ENCODE data around the gene ABCC8. TPM values are rescaled to one million over a fixed set of nuclear protein-coding genes. Genes with fewer than 3 reads are reported as not detected.

The ABCC8 gene
- total RNA-seq, 5 donors from 2014 or later (not counting 1 experiment from before 2014, with no cell fraction given), result not detected

DNA sequence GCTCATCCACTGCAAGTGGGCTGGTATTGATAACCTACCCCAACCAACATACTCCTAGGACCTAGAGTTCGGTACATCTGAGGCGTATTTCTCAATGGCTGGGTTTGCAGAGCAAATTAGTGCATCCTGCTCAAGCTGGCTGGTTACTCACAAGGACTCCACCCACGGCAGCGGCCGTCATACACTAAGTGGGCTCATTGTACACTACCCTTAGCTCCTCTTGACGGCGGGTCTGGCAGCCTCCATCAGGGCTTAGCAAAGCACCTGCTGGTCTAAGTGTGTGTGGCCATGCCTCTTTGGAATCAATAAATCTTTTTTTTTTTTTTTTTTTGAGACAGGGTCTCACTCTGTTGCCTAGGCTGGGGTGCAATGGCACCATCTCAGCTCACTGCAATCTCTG lies 68.0 kb downstream of the ABCC8 start:
- Mint-ChIP-seq H3K4me1 (no peaks in the 10 kb centered on the region), H3K4me3 (no peak overlapping the region), H3K9me3 (no peaks in the 10 kb centered on the region), H3K27ac (no peak overlapping the region), H3K36me3 (no peaks in the 10 kb centered on the region), H3K27me3 (peaks cover 4 to 7% of the 10 kb centered on the region in 2 donors)
- H3K4me1 ChIP-seq (ENCODE audit: control insufficient read depth in 1 of 2, extremely low read depth in 1 of 2, insufficient read depth in 2 of 2, low read length in 2 of 2), result no peaks in the 10 kb centered on the region
- no peaks in the 10 kb centered on the region for H3K36me3 ChIP-seq (ENCODE audit: control insufficient read depth in 2 of 2, extremely low read depth in 1 of 2, insufficient read depth in 1 of 2, low read length in 1 of 2)
- no peaks in the 10 kb centered on the region for H3K9me3 ChIP-seq
- H3K27ac ChIP-seq (ENCODE audit: low read length), result no peak overlapping the region
- no peak for DNase-seq
- POLR2A ChIA-PET, result interaction anchor here in 1 of 2 donors (0.7 kb wide), 1 partner anchor 1107 kb away, joined by 4 read pairs; no protein-coding TSS in a partner anchor
- CTCF ChIA-PET, result interaction anchor here in 1 of 2 donors (0.7 kb wide), 1 partner anchor 96 kb away, joined by 6 read pairs; no protein-coding TSS in a partner anchor
- no peak for ATAC-seq (replicated peaks in 1 of 4)
- H3K27me3 ChIP-seq (replicated peaks in 1 of 2; ENCODE audit: control insufficient read depth in 2 of 2, extremely low read depth in 1 of 2, insufficient read depth in 2 of 2, low read length in 1 of 2), result peaks cover 0 to 11% of the 10 kb centered on the region in 2 experiments
- 85% methylated on average over 6 of the region's 7 CpGs for WGBS (ENCODE audit: insufficient coverage)
- H3K4me3 ChIP-seq (ENCODE audit: control insufficient read depth in 1 of 2, extremely low read depth in 1 of 2, low read length in 1 of 2), result no peak overlapping the region

DNA sequence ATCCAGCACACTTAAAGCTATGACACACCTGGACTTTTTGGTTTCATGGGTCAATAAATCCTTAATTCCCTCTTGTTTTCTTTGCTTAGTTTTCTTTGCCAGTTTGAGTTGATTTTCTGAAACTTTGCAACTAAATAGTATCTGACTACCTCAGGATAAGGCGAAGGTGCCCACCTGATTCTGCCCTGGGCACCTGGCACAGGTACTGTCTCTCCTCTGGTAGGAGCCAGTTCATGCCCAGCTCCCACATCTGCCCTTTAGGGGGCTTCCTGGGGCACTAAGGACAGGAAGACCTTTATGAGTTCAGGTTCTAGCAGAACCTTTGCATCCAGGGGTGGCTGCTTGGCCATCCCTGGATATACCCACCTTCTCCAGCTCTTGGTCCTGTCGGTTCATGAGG lies 68.6 kb downstream of the ABCC8 start:
- DNase-seq (no peak), ATAC-seq (replicated peaks in 1 of 4) (no peak)
- WGBS (ENCODE audit: insufficient coverage), result 40% methylated on average over 1 of the region's 2 CpGs
- Histone ChIP-seq H3K4me1 (ENCODE audit: control insufficient read depth in 1 of 2, extremely low read depth in 1 of 2, insufficient read depth in 2 of 2, low read length in 2 of 2) (no peaks in the 10 kb centered on the region), H3K4me3 (ENCODE audit: control insufficient read depth in 1 of 2, extremely low read depth in 1 of 2, low read length in 1 of 2) (no peak overlapping the region), H3K36me3 (ENCODE audit: control insufficient read depth in 2 of 2, extremely low read depth in 1 of 2, insufficient read depth in 1 of 2, low read length in 1 of 2) (no peaks in the 10 kb centered on the region), H3K27ac (ENCODE audit: low read length) (no peak overlapping the region), H3K27me3 (replicated peaks in 1 of 2; ENCODE audit: control insufficient read depth in 2 of 2, extremely low read depth in 1 of 2, insufficient read depth in 2 of 2, low read length in 1 of 2) (peaks cover 0 to 7% of the 10 kb centered on the region in 2 experiments), H3K9me3 (no peaks in the 10 kb centered on the region)
- POLR2A ChIA-PET, result no interaction called here
- H3K27me3 Mint-ChIP-seq, result peaks cover 0 to 2% of the 10 kb centered on the region in 2 donors
- CTCF ChIA-PET, result interaction anchor here in 1 of 2 donors (0.7 kb wide), 1 partner anchor 96 kb away, joined by 6 read pairs; no protein-coding TSS in a partner anchor
- H3K4me3 Mint-ChIP-seq, result no peak overlapping the region
- no peak overlapping the region for H3K27ac Mint-ChIP-seq
- no peaks in the 10 kb centered on the region for H3K36me3 Mint-ChIP-seq
- H3K9me3 Mint-ChIP-seq, result no peaks in the 10 kb centered on the region
- H3K4me1 Mint-ChIP-seq, result no peaks in the 10 kb centered on the region

DNA sequence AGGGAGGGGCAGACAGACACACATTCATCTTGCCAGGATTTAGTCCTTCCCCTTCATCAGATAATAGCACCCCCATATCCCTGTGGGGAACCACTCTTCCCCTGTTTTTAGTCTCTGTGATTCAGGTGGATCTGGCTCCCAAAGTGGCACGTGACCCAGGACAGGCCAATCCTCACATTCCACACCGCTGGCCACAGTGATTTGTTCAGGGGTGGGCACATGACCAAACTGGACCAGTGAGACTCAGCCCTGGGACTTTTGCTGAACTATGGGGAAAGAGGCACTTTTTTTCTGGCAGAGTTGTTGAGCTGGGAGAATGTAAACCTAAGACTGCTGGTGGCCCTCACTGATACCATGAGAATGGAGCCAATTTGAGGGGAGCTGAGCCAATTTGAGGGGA lies 69.1 kb downstream of the ABCC8 start:
- ChIA-PET CTCF (no interaction called here), POLR2A (no interaction called here)
- Histone ChIP-seq H3K4me1 (ENCODE audit: control insufficient read depth in 1 of 2, extremely low read depth in 1 of 2, insufficient read depth in 2 of 2, low read length in 2 of 2) (no peaks in the 10 kb centered on the region), H3K4me3 (ENCODE audit: control insufficient read depth in 1 of 2, extremely low read depth in 1 of 2, low read length in 1 of 2) (no peak overlapping the region), H3K27me3 (replicated peaks in 1 of 2; ENCODE audit: control insufficient read depth in 2 of 2, extremely low read depth in 1 of 2, insufficient read depth in 2 of 2, low read length in 1 of 2) (peaks cover 0 to 7% of the 10 kb centered on the region in 2 experiments), H3K9me3 (no peaks in the 10 kb centered on the region), H3K27ac (ENCODE audit: low read length) (no peak overlapping the region), H3K36me3 (ENCODE audit: control insufficient read depth in 2 of 2, extremely low read depth in 1 of 2, insufficient read depth in 1 of 2, low read length in 1 of 2) (no peaks in the 10 kb centered on the region)
- no CpG with 5 or more reads among the region's 2 CpGs for WGBS (ENCODE audit: insufficient coverage)
- H3K9me3 Mint-ChIP-seq, result no peaks in the 10 kb centered on the region
- peaks cover 0 to 2% of the 10 kb centered on the region in 2 donors for H3K27me3 Mint-ChIP-seq
- H3K4me3 Mint-ChIP-seq, result no peak overlapping the region
- no peak for ATAC-seq (replicated peaks in 1 of 4)
- DNase-seq, result no peak
- H3K27ac Mint-ChIP-seq, result no peak overlapping the region
- H3K36me3 Mint-ChIP-seq, result no peaks in the 10 kb centered on the region
- no peaks in the 10 kb centered on the region for H3K4me1 Mint-ChIP-seq

DNA sequence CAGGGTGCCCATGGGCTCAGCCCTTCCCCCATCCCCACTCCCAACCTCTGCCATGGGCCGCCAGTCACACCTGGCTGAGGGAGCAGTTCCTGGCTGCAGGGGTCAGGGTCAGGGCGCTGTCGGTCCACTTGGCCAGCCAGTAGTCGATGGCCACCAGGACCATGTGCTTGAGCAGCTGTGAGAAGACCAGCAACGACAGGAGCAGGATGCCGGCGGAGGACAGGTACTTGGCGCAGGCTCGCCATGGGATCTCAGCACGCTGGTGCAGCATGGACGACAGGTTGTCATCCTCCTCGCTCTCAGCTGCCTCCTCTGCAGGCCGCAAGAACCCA lies 69.9 kb downstream of the ABCC8 start:
- ChIA-PET POLR2A (no interaction called here), CTCF (interaction anchor here in 1 of 2 donors (0.6 kb wide), 1 partner anchor 197 kb away, joined by 10 read pairs; no protein-coding TSS in a partner anchor)
- Histone ChIP-seq H3K4me1 (ENCODE audit: control insufficient read depth in 1 of 2, extremely low read depth in 1 of 2, insufficient read depth in 2 of 2, low read length in 2 of 2) (no peaks in the 10 kb centered on the region), H3K27me3 (replicated peaks in 1 of 2; ENCODE audit: control insufficient read depth in 2 of 2, extremely low read depth in 1 of 2, insufficient read depth in 2 of 2, low read length in 1 of 2) (peaks cover 0 to 7% of the 10 kb centered on the region in 2 experiments), H3K27ac (ENCODE audit: low read length) (no peak overlapping the region), H3K9me3 (no peaks in the 10 kb centered on the region), H3K4me3 (ENCODE audit: control insufficient read depth in 1 of 2, extremely low read depth in 1 of 2, low read length in 1 of 2) (no peak overlapping the region), H3K36me3 (ENCODE audit: control insufficient read depth in 2 of 2, extremely low read depth in 1 of 2, insufficient read depth in 1 of 2, low read length in 1 of 2) (no peaks in the 10 kb centered on the region)
- H3K27ac Mint-ChIP-seq, result no peak overlapping the region
- DNase-seq (no peak), ATAC-seq (replicated peaks in 1 of 4) (no peak)
- H3K4me1 Mint-ChIP-seq, result no peaks in the 10 kb centered on the region
- H3K36me3 Mint-ChIP-seq, result no peaks in the 10 kb centered on the region
- no peaks in the 10 kb centered on the region for H3K9me3 Mint-ChIP-seq
- H3K4me3 Mint-ChIP-seq, result no peak overlapping the region
- WGBS (ENCODE audit: insufficient coverage), result 92% methylated on average over 13 of the region's 13 CpGs
- H3K27me3 Mint-ChIP-seq, result no peaks in the 10 kb centered on the region

DNA sequence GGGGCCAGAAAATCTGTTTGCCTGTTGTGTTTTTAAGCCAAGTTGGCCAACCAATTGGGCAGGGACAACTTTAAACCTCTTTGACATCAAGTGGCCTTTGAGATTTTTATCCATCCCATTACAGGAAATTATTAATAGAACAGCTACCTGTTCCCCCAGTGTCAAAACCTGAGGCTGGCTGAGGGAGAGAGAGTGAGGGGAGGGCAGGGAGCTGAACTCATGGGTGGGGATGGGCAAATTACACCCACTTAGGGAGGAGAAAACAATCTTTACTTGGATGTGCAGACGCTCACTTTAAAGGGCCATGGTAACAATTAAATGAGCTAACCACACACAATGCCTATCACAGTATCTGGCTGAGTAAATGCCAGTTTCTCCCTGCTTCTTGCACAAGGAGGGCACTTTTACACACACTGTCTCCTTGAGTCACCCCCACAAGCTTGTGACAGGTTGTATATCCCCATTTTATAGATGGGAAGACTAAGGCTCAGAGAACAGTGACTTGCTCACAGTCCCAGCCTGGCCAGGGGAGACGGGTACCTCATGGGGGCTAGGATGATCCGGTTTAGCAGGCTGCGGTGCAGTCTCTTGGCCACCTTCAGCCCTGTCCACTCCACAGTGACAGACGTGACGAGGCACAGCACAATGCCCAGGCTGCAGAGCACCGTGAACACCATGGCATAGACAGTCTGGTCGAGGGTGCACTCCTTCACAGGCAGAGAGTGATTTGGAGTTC lies 70.4 kb downstream of the ABCC8 start:
- Histone ChIP-seq H3K27me3 (replicated peaks in 1 of 2; ENCODE audit: control insufficient read depth in 2 of 2, extremely low read depth in 1 of 2, insufficient read depth in 2 of 2, low read length in 1 of 2) (peaks cover 0 to 7% of the 10 kb centered on the region in 2 experiments), H3K27ac (ENCODE audit: low read length) (no peak overlapping the region), H3K9me3 (no peaks in the 10 kb centered on the region), H3K4me1 (ENCODE audit: control insufficient read depth in 1 of 2, extremely low read depth in 1 of 2, insufficient read depth in 2 of 2, low read length in 2 of 2) (no peaks in the 10 kb centered on the region), H3K4me3 (ENCODE audit: control insufficient read depth in 1 of 2, extremely low read depth in 1 of 2, low read length in 1 of 2) (no peak overlapping the region), H3K36me3 (ENCODE audit: control insufficient read depth in 2 of 2, extremely low read depth in 1 of 2, insufficient read depth in 1 of 2, low read length in 1 of 2) (no peaks in the 10 kb centered on the region)
- Mint-ChIP-seq H3K9me3 (no peaks in the 10 kb centered on the region), H3K4me3 (no peak overlapping the region), H3K4me1 (no peaks in the 10 kb centered on the region), H3K36me3 (no peaks in the 10 kb centered on the region), H3K27me3 (no peaks in the 10 kb centered on the region), H3K27ac (no peak overlapping the region)
- ChIA-PET POLR2A (no interaction called here), CTCF (interaction anchor here in 1 of 2 donors (0.5 kb wide), 1 partner anchor 186 kb away, joined by 3 read pairs; no protein-coding TSS in a partner anchor)
- no peak for ATAC-seq (replicated peaks in 1 of 4)
- WGBS (ENCODE audit: insufficient coverage), result 75% methylated on average over 8 of the region's 8 CpGs
- no peak for DNase-seq

DNA sequence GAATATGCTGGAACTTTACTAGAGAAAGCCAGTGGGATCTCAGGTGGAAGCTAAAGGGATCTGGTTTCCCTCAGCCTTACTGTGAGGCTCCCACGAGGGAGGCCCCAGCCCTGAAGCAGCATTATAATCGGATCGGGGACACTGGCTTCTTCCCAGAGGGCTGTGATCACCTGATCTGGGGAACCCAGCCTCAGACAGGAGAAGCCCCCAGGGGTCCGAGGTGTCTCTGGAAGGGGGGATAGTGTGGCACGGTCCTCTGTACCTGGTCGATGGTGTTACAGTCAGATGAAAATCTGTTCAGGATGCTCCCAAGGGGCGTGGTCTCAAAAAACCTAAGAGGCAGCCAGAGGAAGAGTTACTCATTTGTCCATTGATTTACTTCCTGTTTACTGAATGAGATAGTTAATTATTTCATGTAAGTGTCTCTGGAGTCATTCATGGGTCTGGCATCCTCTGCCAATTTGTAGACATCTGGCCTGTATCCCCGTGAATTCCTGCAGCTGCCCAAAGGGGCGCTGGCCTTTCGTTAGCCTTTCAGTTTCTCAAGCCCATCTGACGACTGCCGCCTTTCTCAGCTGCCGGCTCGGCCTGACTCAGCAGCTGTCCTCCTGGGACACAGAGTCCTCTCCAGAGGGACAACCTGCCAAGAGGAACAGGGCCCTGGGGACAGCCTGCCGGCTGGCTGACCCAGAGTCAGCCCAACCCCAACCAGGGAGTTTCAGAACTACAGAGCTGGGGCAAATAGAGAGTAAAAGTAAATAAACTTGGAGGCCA lies 71.2 kb downstream of the ABCC8 start:
- ChIA-PET CTCF (interaction anchor here in 1 of 2 donors (0.5 kb wide), 1 partner anchor 185 kb away, joined by 3 read pairs; no protein-coding TSS in a partner anchor), POLR2A (no interaction called here)
- no peak overlapping the region for H3K27ac ChIP-seq (ENCODE audit: low read length)

More for the DNA sequence above, 71.2 kb downstream of the ABCC8 start:
- 69% methylated on average over 12 of the region's 15 CpGs for WGBS (ENCODE audit: insufficient coverage)
- H3K27me3 ChIP-seq (replicated peaks in 1 of 2; ENCODE audit: control insufficient read depth in 2 of 2, extremely low read depth in 1 of 2, insufficient read depth in 2 of 2, low read length in 1 of 2), result peaks cover 0 to 5% of the 10 kb centered on the region in 2 experiments
- H3K4me3 ChIP-seq (ENCODE audit: control insufficient read depth in 1 of 2, extremely low read depth in 1 of 2, low read length in 1 of 2), result no peak overlapping the region
- Mint-ChIP-seq H3K27me3 (no peaks in the 10 kb centered on the region), H3K9me3 (no peaks in the 10 kb centered on the region), H3K36me3 (no peaks in the 10 kb centered on the region), H3K4me3 (no peak overlapping the region), H3K4me1 (no peaks in the 10 kb centered on the region), H3K27ac (no peak overlapping the region)
- no peaks in the 10 kb centered on the region for H3K4me1 ChIP-seq (ENCODE audit: control insufficient read depth in 1 of 2, extremely low read depth in 1 of 2, insufficient read depth in 2 of 2, low read length in 2 of 2)
- H3K36me3 ChIP-seq (ENCODE audit: control insufficient read depth in 2 of 2, extremely low read depth in 1 of 2, insufficient read depth in 1 of 2, low read length in 1 of 2), result no peaks in the 10 kb centered on the region
- H3K9me3 ChIP-seq, result no peaks in the 10 kb centered on the region
- DNase-seq, result no peak
- no peak for ATAC-seq (replicated peaks in 1 of 4)

Measured in T-cell (primary cell).